H9 (cell line): ENCODE data around the gene RPP14. TPM values are rescaled to one million over a fixed set of nuclear protein-coding genes. Genes with fewer than 3 reads are reported as not detected.

Experiments
- DNase-seq: peaks from one replicate; pipeline ENCODE4 v3.0.0-alpha.2; 2017
- H2AFZ ChIP-seq: one replicate; pipeline ENCODE4 v1.6.1; 2013; ENCODE audit warnings: mild to moderate bottlenecking, low read length, control low read depth, moderate library complexity
- H2AK5ac ChIP-seq: 2 replicates; pipeline ENCODE4 v1.6.1; 2013; ENCODE audit warnings: low read length, control low read depth, mixed read lengths; ENCODE audit not compliant: insufficient read length
- H2BK120ac ChIP-seq: one replicate; pipeline ENCODE4 v1.6.1; 2013; ENCODE audit warnings: low read depth, mild to moderate bottlenecking, low read length, control low read depth, inconsistent platforms; ENCODE audit not compliant: poor library complexity, severe bottlenecking
- H2BK12ac ChIP-seq: 2 replicates; pipeline ENCODE4 v1.6.1; 2013; ENCODE audit warnings: low read length, control low read depth, mixed read lengths, low read depth; ENCODE audit not compliant: insufficient read length
- H2BK15ac ChIP-seq: 2 replicates; pipeline ENCODE4 v1.6.1; 2013; ENCODE audit warnings: low read depth, low read length, control low read depth
- H2BK20ac ChIP-seq: one replicate; pipeline ENCODE4 v1.6.1; 2013; ENCODE audit warnings: low read depth, mild to moderate bottlenecking, low read length, control low read depth, inconsistent platforms; ENCODE audit not compliant: poor library complexity, severe bottlenecking
- H2BK5ac ChIP-seq: 2 replicates; pipeline ENCODE4 v1.6.1; 2013; ENCODE audit warnings: low read length, control low read depth, mixed read lengths; ENCODE audit not compliant: insufficient read length
- H3K14ac ChIP-seq: 2 replicates; pipeline ENCODE4 v1.6.1; 2013; ENCODE audit warnings: low read length, control low read depth; ENCODE audit not compliant: insufficient read depth
- H3K18ac ChIP-seq: 2 replicates; pipeline ENCODE4 v1.6.1; 2013; ENCODE audit warnings: low read depth, mild to moderate bottlenecking, mixed read lengths, low read length, control low read depth; ENCODE audit not compliant: insufficient read length
- H3K23ac ChIP-seq: 2 replicates; pipeline ENCODE4 v1.6.1; 2013; ENCODE audit warnings: low read length, control low read depth, mixed read lengths, low read depth; ENCODE audit not compliant: insufficient read length
- H3K23me2 ChIP-seq: 2 replicates; pipeline ENCODE4 v1.6.1; 2013; ENCODE audit warnings: low read depth, mild to moderate bottlenecking, mixed read lengths, low read length, control low read depth; ENCODE audit not compliant: insufficient read length, poor library complexity, severe bottlenecking
- H3K27ac ChIP-seq: 2 replicates; pipeline ENCODE4 v1.5.1; 2013; ENCODE audit warnings: low read length, control low read depth, mixed read lengths, low read depth; ENCODE audit not compliant: insufficient read length
- H3K27me3 ChIP-seq: 2 replicates; pipeline ENCODE4 v1.6.1; 2013; ENCODE audit warnings: low read length, control low read depth, inconsistent platforms; ENCODE audit not compliant: insufficient read depth
- H3K4ac ChIP-seq: 2 replicates; pipeline ENCODE4 v1.6.1; 2013; ENCODE audit warnings: low read depth, mild to moderate bottlenecking, control low read depth, inconsistent platforms, low read length, moderate library complexity
- H3K4me1 ChIP-seq: 2 replicates; pipeline ENCODE4 v1.6.1; 2013; ENCODE audit warnings: low read length, control low read depth, inconsistent platforms; ENCODE audit not compliant: insufficient read depth
- H3K4me2 ChIP-seq: 2 replicates; pipeline ENCODE4 v1.6.1; 2013; ENCODE audit warnings: low read length, control low read depth, mixed read lengths; ENCODE audit not compliant: insufficient read length, insufficient read depth
- H3K56ac ChIP-seq: 2 replicates; pipeline ENCODE4 v1.6.1; 2013; ENCODE audit warnings: low read depth, mild to moderate bottlenecking, mixed read lengths, low read length, control low read depth; ENCODE audit not compliant: insufficient read length
- H3K79me1 ChIP-seq: 2 replicates; pipeline ENCODE4 v1.6.1; 2013; ENCODE audit warnings: low read depth, mild to moderate bottlenecking, moderate library complexity, low read length, control low read depth, inconsistent platforms; ENCODE audit not compliant: insufficient read depth, poor library complexity, severe bottlenecking
- H3K79me2 ChIP-seq: 2 replicates; pipeline ENCODE4 v1.6.1; 2013; ENCODE audit warnings: low read length, control low read depth, inconsistent platforms; ENCODE audit not compliant: insufficient read depth
- H3K9ac ChIP-seq: 2 replicates; pipeline ENCODE4 v1.6.1; 2013; ENCODE audit warnings: low read length, control low read depth, mixed read lengths; ENCODE audit not compliant: insufficient read length; ENCODE audit errors: extremely low read depth
- H3K9me3 ChIP-seq: one replicate; pipeline ENCODE4 v1.6.1; 2013; ENCODE audit warnings: low read depth, low read length, inconsistent platforms; ENCODE audit not compliant: control insufficient read depth
- H3T11ph ChIP-seq: one replicate; pipeline ENCODE4 v1.6.1; 2013; ENCODE audit warnings: mild to moderate bottlenecking, low read length, control low read depth, inconsistent platforms
- H4K20me1 ChIP-seq: one replicate; pipeline ENCODE4 v1.6.1; 2013; ENCODE audit not compliant: control insufficient read depth, insufficient read length, insufficient read depth
- H4K5ac ChIP-seq: 2 replicates; pipeline ENCODE4 v1.6.1; 2013; ENCODE audit warnings: low read depth, mild to moderate bottlenecking, mixed read lengths, low read length, control low read depth; ENCODE audit not compliant: insufficient read length
- H4K8ac ChIP-seq: replicated peaks from 2 replicates; pipeline ENCODE4 v1.6.1; 2013; ENCODE audit warnings: low read length, control low read depth, mixed read lengths, low read depth; ENCODE audit not compliant: insufficient read length
- H4K91ac ChIP-seq: 2 replicates; pipeline ENCODE4 v1.6.1; 2013; ENCODE audit warnings: low read depth, mild to moderate bottlenecking, moderate library complexity, mixed read lengths, low read length, control low read depth; ENCODE audit not compliant: insufficient read length
- H3K27ac Mint-ChIP-seq, 3 experiments: 2 replicates in 2 of 3; 3 replicates in 1 of 3; pipeline ENCODE4 v1.8.0; 2020 to 2021; ENCODE audit warnings: mixed read lengths in 3 of 3, mild to moderate bottlenecking in 1 of 3, moderate library complexity in 1 of 3
- H3K27me3 Mint-ChIP-seq: 2 replicates; pipeline ENCODE4 v1.8.0; 2021; ENCODE audit warnings: low read depth, mild to moderate bottlenecking, moderate library complexity, mixed read lengths
- H3K36me3 Mint-ChIP-seq, 3 experiments: 2 replicates in 2 of 3; 3 replicates in 1 of 3; pipeline ENCODE4 v1.8.0; 2020 to 2021; ENCODE audit warnings: low read depth in 3 of 3, mixed read lengths in 3 of 3; ENCODE audit not compliant: insufficient read depth in 1 of 3
- H3K4me1 Mint-ChIP-seq, 2 experiments: 2 replicates each; pipeline ENCODE4 v1.8.0; 2020; ENCODE audit warnings: mixed read lengths in 2 of 2
- H3K4me3 Mint-ChIP-seq, 2 experiments: 2 replicates in 1 of 2; 3 replicates in 1 of 2; pipeline ENCODE4 v1.8.0; 2020 to 2021; ENCODE audit warnings: mild to moderate bottlenecking in 2 of 2, mixed read lengths in 2 of 2, moderate library complexity in 1 of 2
- H3K9me3 Mint-ChIP-seq, 2 experiments: 2 replicates in 1 of 2; 3 replicates in 1 of 2; pipeline ENCODE4 v1.8.0; 2020; ENCODE audit warnings: mild to moderate bottlenecking in 2 of 2, mixed read lengths in 2 of 2, moderate library complexity in 1 of 2
- CTCF ChIP-seq: fragments of 200-600 bp; sonication (generic); conservative IDR thresholded peaks from 3 replicates; pipeline ENCODE4 v1.8.0; 2021; ENCODE audit warnings: antibody characterized with exemption, mild to moderate bottlenecking
- WGBS: extraction: QIAGEN DNeasy Blood & Tissue Kit; methylation state at CpG from one replicate; pipeline ENCODE4 v1.1.7; 2013; ENCODE audit warnings: missing lambda C conversion rate, low lambda C conversion rate, mixed read lengths; ENCODE audit not compliant: insufficient read length; ENCODE audit errors: extremely low coverage; 5-methylcytosine and 5-hydroxymethylcytosine counted together
- total RNA-seq: library from RNA; stranded (reverse); gene quantifications from 2 replicates; pipeline ENCODE4 v1.2.1, GENCODE V29; 2021

Gene RPP14
- total RNA-seq, 1 experiment from 2014 or later = 23.9 TPM

- H2BK120ac ChIP-seq = no peak overlapping the region
- Mint-ChIP-seq H3K27me3 (no peaks in the 10 kb centered on the region; the same call in 1 of the 2 replicates), H3K9me3 (no peaks in the 10 kb centered on the region), H3K4me3 (no peak overlapping the region), H3K4me1 (no peaks in the 10 kb centered on the region), H3K36me3 (no peaks in the 10 kb centered on the region), H3K27ac (no peak overlapping the region; a peak in 1 of 7 replicates)
- H4K20me1 ChIP-seq = no peaks in the 10 kb centered on the region
- H3K27me3 ChIP-seq = no peaks in the 10 kb centered on the region
- DNase-seq = no peak
- no peaks in the 10 kb centered on the region for H3K79me2 ChIP-seq
- H3K4me2 ChIP-seq = no peak overlapping the region
- no peaks in the 10 kb centered on the region for H3K23me2 ChIP-seq
- H3K9ac ChIP-seq = no peak overlapping the region
- no peak for TF ChIP-seq CTCF
- H3K79me1 ChIP-seq = no peaks in the 10 kb centered on the region
- no peak overlapping the region for H2BK12ac ChIP-seq
- no peaks in the 10 kb centered on the region for H3K4me1 ChIP-seq
- H4K91ac ChIP-seq = no peak overlapping the region
- no peaks in the 10 kb centered on the region for H3K9me3 ChIP-seq
- no peak overlapping the region for H3K4ac ChIP-seq
- no peak overlapping the region for H2AFZ ChIP-seq
- no CpG with 5 or more reads among the region's 6 CpGs for WGBS
- H3K27ac ChIP-seq = no peak overlapping the region
- no peak overlapping the region for H4K5ac ChIP-seq
- no peak overlapping the region for H3K18ac ChIP-seq
- no peak overlapping the region for H3K23ac ChIP-seq
- H3K56ac ChIP-seq = no peak overlapping the region
- H4K8ac ChIP-seq = no peak overlapping the region
- H2BK5ac ChIP-seq = no peak overlapping the region
- no peak overlapping the region for H3T11ph ChIP-seq
- H2AK5ac ChIP-seq = no peak overlapping the region
- H2BK15ac ChIP-seq = no peak overlapping the region
- no peak overlapping the region for H2BK20ac ChIP-seq
- no peak overlapping the region for H3K14ac ChIP-seq
Measured at GRCh38 chr3:58260733-58261132, 45.3 kb upstream of the RPP14 start.
